ACC112 (cell line): ENCODE data around the gene CEP57L1.
"Not testable (repeated sequence)": the region's sequence is repeated elsewhere in the genome, so short reads cannot be mapped to it uniquely, and the experiment has no call there.

ENCODE experiments used
- H2AFZ ChIP-seq: fragments of 200-600 bp; sonication (generic); one replicate; pipeline ENCODE4 v1.6.0; 2017; ENCODE audit warnings: antibody characterized with exemption, low read length; ENCODE audit not compliant: unreplicated experiment
- H3K27ac ChIP-seq: fragments of 200-600 bp; sonication (generic); 2 replicates; pipeline ENCODE4 v1.5.1; 2014; ENCODE audit warnings: low read depth, mild to moderate bottlenecking, antibody characterized with exemption, low read length, moderate library complexity
- H3K27me3 ChIP-seq: fragments of 200-600 bp; sonication (generic); 2 replicates; pipeline ENCODE4 v1.6.1; 2014; ENCODE audit warnings: mild to moderate bottlenecking, antibody characterized with exemption, low read length, moderate library complexity, mixed read lengths; ENCODE audit not compliant: insufficient read depth
- H3K36me3 ChIP-seq: fragments of 200-600 bp; sonication (generic); 2 replicates; pipeline ENCODE4 v1.6.1; 2016; ENCODE audit warnings: mild to moderate bottlenecking, antibody characterized with exemption, low read length, moderate library complexity, mixed read lengths; ENCODE audit not compliant: insufficient read depth
- H3K4me1 ChIP-seq: fragments of 200-600 bp; sonication (generic); one replicate; pipeline ENCODE4 v1.6.1; 2016; ENCODE audit warnings: low read length, mixed read lengths; ENCODE audit not compliant: insufficient read depth, unreplicated experiment, control insufficient read depth
- H3K4me3 ChIP-seq: fragments of 200-600 bp; sonication (generic); 2 replicates; pipeline ENCODE4 v1.5.1; 2014; ENCODE audit warnings: mild to moderate bottlenecking, low read depth, low read length
- H3K79me2 ChIP-seq: fragments of 200-600 bp; sonication (generic); one replicate; pipeline ENCODE4 v1.6.0; 2016; ENCODE audit warnings: low read length; ENCODE audit not compliant: control insufficient read depth, unreplicated experiment, insufficient read depth

Gene CEP57L1

GRCh38 chr6:109074133-109074415 lies 21.2 kb upstream of the CEP57L1 start:
- Histone ChIP-seq H2AFZ (no peak overlapping the region), H3K27ac (no peak overlapping the region), H3K27me3 (no peaks in the 10 kb centered on the region), H3K36me3 (no peaks in the 10 kb centered on the region), H3K4me1 (peaks cover 4% of the 10 kb centered on the region), H3K4me3 (no peak overlapping the region), H3K79me2 (no peaks in the 10 kb centered on the region)

- no peaks in the 10 kb centered on the region for H3K27me3 ChIP-seq
- no peaks in the 10 kb centered on the region for H3K79me2 ChIP-seq
- no peak overlapping the region for H2AFZ ChIP-seq
- no peaks in the 10 kb centered on the region for H3K36me3 ChIP-seq
- no peak overlapping the region for H3K27ac ChIP-seq
- H3K4me1 ChIP-seq = peaks cover 4% of the 10 kb centered on the region
- H3K4me3 ChIP-seq = no peak overlapping the region
Observed at GRCh38 chr6:109075934-109076333, 19.4 kb upstream of the CEP57L1 start.

- peaks cover 4% of the 10 kb centered on the region for H3K4me1 ChIP-seq
- no peaks in the 10 kb centered on the region for H3K27me3 ChIP-seq
- H3K79me2 ChIP-seq = no peaks in the 10 kb centered on the region
- no peak overlapping the region for H2AFZ ChIP-seq
- no peak overlapping the region for H3K4me3 ChIP-seq
- no peak overlapping the region for H3K27ac ChIP-seq
- no peaks in the 10 kb centered on the region for H3K36me3 ChIP-seq
Observed at GRCh38 chr6:109076377-109076776, 18.9 kb upstream of the CEP57L1 start.

- Histone ChIP-seq H3K27ac (no peak overlapping the region), H3K4me1 (peaks cover 5% of the 10 kb centered on the region), H3K27me3 (no peaks in the 10 kb centered on the region), H3K79me2 (no peaks in the 10 kb centered on the region), H3K36me3 (no peaks in the 10 kb centered on the region), H3K4me3 (no peak overlapping the region), H2AFZ (no peak overlapping the region)
Observed at GRCh38 chr6:109079981-109080380, 15.3 kb upstream of the CEP57L1 start.

GRCh38 chr6:109081026-109081425 lies 14.3 kb upstream of the CEP57L1 start:
- Histone ChIP-seq H3K36me3 (no peaks in the 10 kb centered on the region), H3K4me1 (peaks cover 5% of the 10 kb centered on the region), H3K79me2 (no peaks in the 10 kb centered on the region), H3K27me3 (no peaks in the 10 kb centered on the region), H2AFZ (no peak overlapping the region), H3K27ac (no peak overlapping the region), H3K4me3 (no peak overlapping the region)

- no peaks in the 10 kb centered on the region for H3K79me2 ChIP-seq
- H3K36me3 ChIP-seq = no peaks in the 10 kb centered on the region
- peaks cover 5% of the 10 kb centered on the region for H3K4me1 ChIP-seq
- no peak overlapping the region for H2AFZ ChIP-seq
- H3K4me3 ChIP-seq = no peak overlapping the region
- no peaks in the 10 kb centered on the region for H3K27me3 ChIP-seq
- H3K27ac ChIP-seq = no peak overlapping the region
Observed at GRCh38 chr6:109081516-109082187, 13.7 kb upstream of the CEP57L1 start.

- Histone ChIP-seq H3K36me3 (no peaks in the 10 kb centered on the region), H2AFZ (no peak overlapping the region), H3K79me2 (no peaks in the 10 kb centered on the region), H3K4me3 (no peak overlapping the region), H3K4me1 (peaks cover 5% of the 10 kb centered on the region), H3K27ac (no peak overlapping the region), H3K27me3 (no peaks in the 10 kb centered on the region)
Observed at GRCh38 chr6:109082188-109082577, 13.1 kb upstream of the CEP57L1 start.

- no peak overlapping the region for H2AFZ ChIP-seq
- no peaks in the 10 kb centered on the region for H3K36me3 ChIP-seq
- H3K27ac ChIP-seq = no peak overlapping the region
- H3K27me3 ChIP-seq = no peaks in the 10 kb centered on the region
- peaks cover 5% of the 10 kb centered on the region for H3K4me1 ChIP-seq
- no peaks in the 10 kb centered on the region for H3K79me2 ChIP-seq
- no peak overlapping the region for H3K4me3 ChIP-seq
Observed at GRCh38 chr6:109083657-109084056, 11.7 kb upstream of the CEP57L1 start.

- not testable (repeated sequence) for H3K27ac ChIP-seq, H3K27me3 ChIP-seq, H3K4me3 ChIP-seq, H3K4me1 ChIP-seq, H3K36me3 ChIP-seq, H2AFZ ChIP-seq, H3K79me2 ChIP-seq
Observed at GRCh38 chr6:109084146-109084545, 11.2 kb upstream of the CEP57L1 start.

- Histone ChIP-seq H3K27ac (no peak overlapping the region), H2AFZ (no peak overlapping the region), H3K36me3 (no peaks in the 10 kb centered on the region), H3K79me2 (peaks cover 33% of the 10 kb centered on the region), H3K4me3 (no peak overlapping the region), H3K4me1 (peaks cover 10% of the 10 kb centered on the region), H3K27me3 (no peaks in the 10 kb centered on the region)
Observed at GRCh38 chr6:109087661-109088264, 7.5 kb upstream of the CEP57L1 start.

GRCh38 chr6:109088995-109089394 lies 6.3 kb upstream of the CEP57L1 start:
- H3K4me3 ChIP-seq = no peak overlapping the region

More at GRCh38 chr6:109088995-109089394, 6.3 kb upstream of the CEP57L1 start:
- H3K79me2 ChIP-seq = peaks cover 45% of the 10 kb centered on the region
- no peak overlapping the region for H2AFZ ChIP-seq
- H3K27ac ChIP-seq = no peak overlapping the region
- H3K4me1 ChIP-seq = peaks cover 10% of the 10 kb centered on the region
- H3K36me3 ChIP-seq = no peaks in the 10 kb centered on the region
- no peaks in the 10 kb centered on the region for H3K27me3 ChIP-seq
